Measurements from ENCODE around the gene STARD10. TPM values are rescaled to one million over a fixed set of nuclear protein-coding genes. Genes with fewer than 3 reads are reported as not detected.

STARD10 gene
- total and polyA plus RNA-seq, 2 of the 8 experiments (the other 6 are each of a cell fraction or from before 2014, with no cell fraction given): 23.7 to 35.7 TPM

DNA sequence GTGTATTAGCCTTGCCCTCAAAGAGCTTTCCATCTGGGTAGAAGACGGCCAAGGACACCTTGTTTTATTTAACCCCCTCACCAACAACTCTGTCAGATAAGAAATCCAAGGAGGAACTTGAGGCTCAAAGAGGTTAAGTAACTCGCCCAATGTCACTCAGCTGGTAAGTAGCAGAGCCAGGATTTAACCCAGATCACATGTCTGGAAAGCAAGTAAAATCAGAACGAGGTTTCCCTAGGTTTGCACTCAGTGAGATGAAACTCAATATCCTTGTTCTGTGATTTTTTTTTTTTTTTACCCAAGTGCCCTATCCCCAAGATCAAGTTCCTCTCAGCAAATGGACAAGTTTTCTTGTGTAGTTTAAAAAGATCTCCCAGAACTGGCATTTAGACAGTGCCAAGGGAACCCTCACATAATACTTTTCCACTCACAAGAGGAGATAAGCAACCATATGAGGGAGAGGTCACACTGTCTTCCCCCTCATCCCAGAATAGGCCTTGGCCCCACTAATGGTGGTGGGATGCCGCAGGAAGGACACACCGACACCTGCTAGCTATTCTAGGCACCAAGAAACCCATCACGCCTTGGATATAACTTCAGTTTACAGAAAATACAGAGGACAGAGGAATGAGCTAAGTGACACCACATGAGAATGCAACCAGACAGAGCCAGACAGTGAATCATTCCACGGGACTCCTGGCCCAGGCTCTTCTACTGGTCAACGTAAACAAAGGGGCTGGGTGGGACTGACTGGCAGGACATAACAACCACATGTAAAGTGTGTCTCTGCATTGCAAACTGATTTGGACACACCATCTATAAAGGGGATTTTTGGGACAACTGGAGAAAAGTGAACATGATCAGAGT is 33.1 kb downstream of the STARD10 start:
- no peak overlapping the region for H2AFZ ChIP-seq (ENCODE audit: low read length)
- H2BK120ac ChIP-seq (replicated peaks; ENCODE audit: low read depth, low read length): no peak overlapping the region
- H3K36me3 ChIP-seq (ENCODE audit: control insufficient read depth in 2 of 4, insufficient read depth in 4 of 4, low read length in 3 of 4): no peaks in the 10 kb centered on the region
- H2BK12ac ChIP-seq (ENCODE audit: low read depth, low read length): no peak overlapping the region
- no peak overlapping the region for H4K5ac ChIP-seq (ENCODE audit: insufficient read length, low read depth, low read length)
- H3K9me3 ChIP-seq (ENCODE audit: insufficient read depth in 2 of 2, low read depth in 1 of 2, low read length in 1 of 2): no peaks in the 10 kb centered on the region
- 88% methylated on average over 8 of the region's 8 CpGs; no CpG with 5 or more reads in 1 of the 2 experiments for WGBS, 2 experiments (ENCODE audit: extremely low coverage in 1 of 2, insufficient coverage in 1 of 2, insufficient read length in 1 of 2, insufficient replicate concordance in 2 of 2, low coverage in 1 of 2, low lambda C conversion rate in 2 of 2, missing lambda C conversion rate in 1 of 2)
- H3K56ac ChIP-seq (replicated peaks; ENCODE audit: insufficient read length, low read depth, low read length): no peak overlapping the region
- H4K91ac ChIP-seq (replicated peaks; ENCODE audit: insufficient read length, low read length): no peak overlapping the region
- peaks cover 0 to 7% (median 6%) of the 10 kb centered on the region in 4 experiments; a peak in 6 of 7 replicates for H3K4me1 ChIP-seq (replicated peaks in 1 of 4; ENCODE audit: control insufficient read depth in 3 of 4, insufficient read depth in 4 of 4, low read length in 3 of 4)
- H3K27ac ChIP-seq (ENCODE audit: low read depth, low read length): no peak overlapping the region
- H3K23me2 ChIP-seq (ENCODE audit: low read depth, low read length): no peaks in the 10 kb centered on the region
- H3K4me3 ChIP-seq (ENCODE audit: extremely low read depth in 1 of 4, insufficient read depth in 2 of 4, low read depth in 3 of 4, low read length in 4 of 4): no peak overlapping the region
- ChIA-PET POLR2A (ENCODE audit: partially characterized antibody) (no interaction called here), CTCF (ENCODE audit: partially characterized antibody) (interaction anchor here (0.6 to 1.6 kb wide), 7 partner anchors 12 to 482 kb away, joined by 3 to 6 read pairs (median 4); no protein-coding TSS in a partner anchor)
- TF ChIP-seq BRCA1 (IDR thresholded peaks at IDR 0.05; ENCODE audit: low read depth, low read length) (no peak), FOSL1 (IDR thresholded peaks at IDR 0.05; ENCODE audit: insufficient read depth, low read depth, low read length) (no peak), GABPA (IDR thresholded peaks at IDR 0.05; ENCODE audit: borderline replicate concordance, insufficient read depth, low read length) (no peak), TAF1 (IDR thresholded peaks at IDR 0.05; ENCODE audit: low read depth, low read length) (no peak)
- DNase-seq (ENCODE audit: low read depth in 1 of 2, low spot score in 2 of 2) (no peak), FAIRE-seq (no peak)
- H3K79me2 ChIP-seq (ENCODE audit: control insufficient read depth in 1 of 2, insufficient read depth in 2 of 2, low read length in 2 of 2): no peaks in the 10 kb centered on the region
- H3K4ac ChIP-seq (replicated peaks; ENCODE audit: insufficient read length, low read depth, low read length): no peak overlapping the region
- H3K79me1 ChIP-seq (ENCODE audit: low read depth, low read length): no peaks in the 10 kb centered on the region
- no peaks in the 10 kb centered on the region for H4K20me1 ChIP-seq (replicated peaks in 1 of 2; ENCODE audit: control insufficient read depth in 1 of 2, insufficient read depth in 2 of 2, low read length in 2 of 2)
- no peak overlapping the region for H2BK15ac ChIP-seq (ENCODE audit: low read length)
- no peak overlapping the region for H2AK5ac ChIP-seq (ENCODE audit: low read depth, low read length)
- H3K27me3 ChIP-seq (replicated peaks in 1 of 4; ENCODE audit: control insufficient read depth in 3 of 4, extremely low read depth in 1 of 4, insufficient read depth in 3 of 4, low read length in 3 of 4): no peaks in the 10 kb centered on the region
- no peak overlapping the region for H2BK5ac ChIP-seq (ENCODE audit: low read depth, low read length)
- H3K9ac ChIP-seq (replicated peaks in 1 of 4; ENCODE audit: extremely low read depth in 1 of 4, low read depth in 3 of 4, low read length in 3 of 4): no peak overlapping the region
- H4K8ac ChIP-seq (ENCODE audit: extremely low read depth, insufficient read depth, low read length): no peak overlapping the region
- H3K4me2 ChIP-seq (ENCODE audit: insufficient read depth in 1 of 2, low read depth in 2 of 2, low read length in 2 of 2): no peak overlapping the region
- no peak overlapping the region for H3K23ac ChIP-seq (ENCODE audit: insufficient read length)
- no peak overlapping the region for H3K18ac ChIP-seq (ENCODE audit: extremely low read depth, low read length)
- H2BK20ac ChIP-seq (ENCODE audit: low read length): no peak overlapping the region
- no peak overlapping the region for H3K14ac ChIP-seq (ENCODE audit: insufficient read length)

All from H1 (cell line).